HG03097 (cell line): ENCODE measurements around the gene ZNF586.
"Not testable (repeated sequence)": the region's sequence is repeated elsewhere in the genome, so short reads cannot be mapped to it uniquely, and the experiment has no call there.

Source experiments
- ATAC-seq: cut with Tn5 transposase; IDR thresholded peaks from one replicate; pipeline ENCODE4 v1.9.1; 2021; ENCODE audit not compliant: unreplicated experiment, low FRiP score

ZNF586 gene

GRCh38 chr19:57769345-57770131 is at the start of gene ZNF586:
ZNF586 (plus strand) TSS chr19:57769676; CDS start chr19:57769843, 167 bp downstream.
- ATAC-seq: peak; percentile 93

GRCh38 chr19:57719901-57720519 is 49.5 kb upstream of the ZNF586 start:
- no peak for ATAC-seq

- no peak for ATAC-seq
These were observed 48.6 kb upstream of the ZNF586 start for GRCh38 chr19:57720878-57721277.

GRCh38 chr19:57738320-57738719 is 31.2 kb upstream of the ZNF586 start:
- not testable (repeated sequence) for ATAC-seq

- ATAC-seq: not testable (repeated sequence)
These were observed 30.7 kb upstream of the ZNF586 start for GRCh38 chr19:57738770-57739169.

GRCh38 chr19:57746580-57747471 is 22.6 kb upstream of the ZNF586 start, which contains the start of gene ZNF776:
ZNF776 (plus strand) TSS chr19:57746815; CDS start chr19:57747059, 244 bp downstream.
- ATAC-seq: peak; percentile 97

- no peak for ATAC-seq
These were observed 22.0 kb upstream of the ZNF586 start for GRCh38 chr19:57747472-57747807.

- no peak for ATAC-seq
These were observed 21.4 kb upstream of the ZNF586 start for GRCh38 chr19:57748029-57748428.

- no peak for ATAC-seq
These were observed 15.3 kb upstream of the ZNF586 start for GRCh38 chr19:57754091-57754673.

GRCh38 chr19:57755031-57755430 is 14.4 kb upstream of the ZNF586 start:
- no peak for ATAC-seq

GRCh38 chr19:57757941-57758340 is 11.5 kb upstream of the ZNF586 start:
- ATAC-seq: no peak

- ATAC-seq: no peak
These were observed 10.4 kb upstream of the ZNF586 start for GRCh38 chr19:57759096-57759495.

- no peak for ATAC-seq
These were observed 1.9 kb downstream of the ZNF586 start for GRCh38 chr19:57771417-57771816.

- ATAC-seq: no peak
These were observed 4.0 kb downstream of the ZNF586 start for GRCh38 chr19:57773488-57773887.

- ATAC-seq: no peak
These were observed 7.4 kb downstream of the ZNF586 start for GRCh38 chr19:57776764-57777296.

GRCh38 chr19:57778336-57778735 is 8.9 kb downstream of the ZNF586 start:
- ATAC-seq: no peak

- ATAC-seq: no peak
These were observed 9.9 kb downstream of the ZNF586 start for GRCh38 chr19:57779220-57779845.

GRCh38 chr19:57786286-57786685 is 16.8 kb downstream of the ZNF586 start:
- no peak for ATAC-seq

GRCh38 chr19:57786906-57787305 is 17.4 kb downstream of the ZNF586 start:
- no peak for ATAC-seq

- no peak for ATAC-seq
These were observed 18.7 kb downstream of the ZNF586 start for GRCh38 chr19:57788114-57788692.
